Anterior cingulate cortex (tissue), 58 donors: ENCODE measurements around the gene PTMA.

Experiments used
- DNase-seq, 58 donors: peaks; one replicate each; lab custom pipeline; 2025; lab: John Stamatoyannopoulos, UW

The PTMA gene

GRCh38 chr2:231674587-231675338, 33.6 kb upstream of the PTMA start:
- peak in 50 of 58 donors; percentile 18 to 76 (median 46) for DNase-seq

- peak in 1 of 58 donors; percentile 19 for DNase-seq
These were observed 32.1 kb upstream of the PTMA start for GRCh38 chr2:231676243-231676642.

DNA sequence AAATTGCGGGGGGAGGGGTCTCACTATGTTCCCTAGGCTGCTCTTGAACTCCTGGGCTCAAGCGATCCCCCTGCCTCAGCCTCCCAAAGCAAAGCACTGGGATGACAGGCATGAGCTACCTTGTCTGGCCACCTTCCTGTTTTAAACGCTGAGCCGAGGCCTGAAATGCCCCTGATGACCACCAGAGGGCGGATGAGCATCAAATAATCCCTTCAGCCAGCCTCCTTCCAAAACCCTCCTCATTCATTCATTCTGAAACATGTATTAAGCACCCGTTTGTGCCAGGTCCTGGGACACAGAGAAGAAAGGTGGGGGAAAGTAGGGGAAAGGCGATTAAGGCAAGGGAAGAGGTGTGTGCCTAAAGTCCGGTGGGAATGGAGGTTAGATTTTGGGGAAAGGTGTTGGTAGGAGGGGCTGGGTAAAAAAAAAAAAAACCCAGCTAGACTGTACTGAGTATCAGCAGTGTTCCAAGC, 30.7 kb upstream of the PTMA start:
- peak in 54 of 58 donors; percentile 24 to 88 (median 65) for DNase-seq

DNA sequence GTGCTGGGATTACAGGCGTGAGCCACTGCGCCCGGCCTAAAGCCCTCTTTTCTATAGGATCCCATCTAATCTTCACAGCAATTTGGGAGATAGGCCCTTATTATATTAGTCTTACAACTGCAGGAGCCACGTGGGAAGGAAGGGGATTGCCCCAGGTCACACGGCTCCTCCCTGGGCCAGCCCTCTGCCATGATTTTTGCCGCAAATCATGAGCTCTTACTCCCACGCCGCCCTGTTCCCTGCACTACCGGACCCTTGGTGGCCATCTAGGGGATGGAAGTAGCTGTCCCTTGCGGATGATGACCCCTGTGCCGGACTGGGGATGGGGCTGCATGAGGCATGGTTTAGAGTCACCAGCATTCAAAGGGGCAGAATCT, 28.4 kb upstream of the PTMA start:
- no peak for DNase-seq

DNA sequence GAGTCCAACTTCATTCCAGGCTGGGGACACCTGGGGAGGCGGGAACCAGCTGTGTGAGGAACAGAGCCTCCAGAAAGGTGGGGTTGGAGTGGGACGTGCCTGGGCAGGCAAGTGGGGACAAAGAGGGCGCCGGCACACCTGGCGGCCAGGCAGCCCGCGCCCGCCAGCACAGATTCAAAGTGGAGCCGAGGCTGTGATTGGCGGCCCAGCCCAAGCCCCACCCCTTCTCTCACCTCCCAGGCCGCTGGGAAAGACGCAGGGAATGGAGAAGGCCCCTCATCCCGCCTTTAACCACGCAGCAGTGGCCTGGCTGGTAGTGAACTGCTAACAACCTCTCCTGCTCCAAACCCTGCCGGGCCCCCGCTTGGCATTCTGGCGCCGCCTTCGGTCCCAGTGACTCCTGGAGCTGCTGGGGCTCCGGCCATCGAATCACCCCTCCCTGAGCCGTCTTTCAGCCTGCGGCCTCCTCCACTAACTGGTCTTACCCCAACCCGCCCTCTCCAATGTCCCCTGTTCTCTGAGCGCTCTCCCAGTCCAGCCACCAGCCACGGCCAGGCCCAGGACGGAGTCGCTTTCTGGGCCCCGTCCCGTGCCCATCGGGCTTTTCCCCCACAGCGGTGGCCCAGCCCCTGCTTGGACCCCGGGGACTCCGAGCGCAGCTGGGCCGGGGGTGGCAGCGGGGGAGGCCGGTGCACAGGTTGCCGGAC, 27.9 kb upstream of the PTMA start:
- DNase-seq = peak in 1 of 58 donors; percentile 77

GRCh38 chr2:231680992-231681852, 27.1 kb upstream of the PTMA start:
- DNase-seq = peak in 54 of 58 donors; percentile 26 to 88 (median 74)

DNA sequence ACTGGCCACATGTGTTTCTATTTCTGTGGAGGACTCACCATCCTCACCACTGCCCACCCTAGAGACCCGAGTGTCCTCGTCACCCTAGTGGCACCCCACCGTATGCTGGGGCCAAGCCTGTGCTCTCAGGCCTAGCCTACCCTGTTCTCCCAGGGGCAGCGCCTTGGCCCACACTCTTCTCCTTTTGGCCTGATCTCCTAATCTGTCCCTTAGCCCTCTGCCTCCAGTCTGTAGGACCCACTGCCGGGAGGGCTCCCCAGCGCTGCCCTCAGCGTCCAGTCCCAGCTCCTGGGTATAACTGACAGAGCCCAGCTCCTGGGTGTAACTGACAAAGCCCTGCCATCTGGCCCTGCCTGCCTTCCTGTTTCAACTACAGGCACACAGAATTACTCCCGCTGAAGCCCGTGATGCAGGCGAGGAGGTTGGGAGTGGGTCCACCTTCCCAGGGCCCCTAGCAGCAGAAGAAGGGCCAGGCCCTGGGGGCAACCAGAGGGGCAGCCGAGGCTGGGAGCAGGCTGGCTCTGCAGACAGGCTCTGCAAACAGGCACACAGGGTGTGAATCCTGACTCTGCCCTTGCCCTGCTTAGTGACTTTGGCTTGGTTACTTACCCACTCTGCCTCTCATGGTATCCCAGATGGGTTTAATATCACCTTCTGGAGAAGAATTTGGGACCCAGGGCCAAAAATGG, 25.6 kb upstream of the PTMA start:
- DNase-seq = peak in 11 of 58 donors; percentile 21 to 77 (median 45)

DNA sequence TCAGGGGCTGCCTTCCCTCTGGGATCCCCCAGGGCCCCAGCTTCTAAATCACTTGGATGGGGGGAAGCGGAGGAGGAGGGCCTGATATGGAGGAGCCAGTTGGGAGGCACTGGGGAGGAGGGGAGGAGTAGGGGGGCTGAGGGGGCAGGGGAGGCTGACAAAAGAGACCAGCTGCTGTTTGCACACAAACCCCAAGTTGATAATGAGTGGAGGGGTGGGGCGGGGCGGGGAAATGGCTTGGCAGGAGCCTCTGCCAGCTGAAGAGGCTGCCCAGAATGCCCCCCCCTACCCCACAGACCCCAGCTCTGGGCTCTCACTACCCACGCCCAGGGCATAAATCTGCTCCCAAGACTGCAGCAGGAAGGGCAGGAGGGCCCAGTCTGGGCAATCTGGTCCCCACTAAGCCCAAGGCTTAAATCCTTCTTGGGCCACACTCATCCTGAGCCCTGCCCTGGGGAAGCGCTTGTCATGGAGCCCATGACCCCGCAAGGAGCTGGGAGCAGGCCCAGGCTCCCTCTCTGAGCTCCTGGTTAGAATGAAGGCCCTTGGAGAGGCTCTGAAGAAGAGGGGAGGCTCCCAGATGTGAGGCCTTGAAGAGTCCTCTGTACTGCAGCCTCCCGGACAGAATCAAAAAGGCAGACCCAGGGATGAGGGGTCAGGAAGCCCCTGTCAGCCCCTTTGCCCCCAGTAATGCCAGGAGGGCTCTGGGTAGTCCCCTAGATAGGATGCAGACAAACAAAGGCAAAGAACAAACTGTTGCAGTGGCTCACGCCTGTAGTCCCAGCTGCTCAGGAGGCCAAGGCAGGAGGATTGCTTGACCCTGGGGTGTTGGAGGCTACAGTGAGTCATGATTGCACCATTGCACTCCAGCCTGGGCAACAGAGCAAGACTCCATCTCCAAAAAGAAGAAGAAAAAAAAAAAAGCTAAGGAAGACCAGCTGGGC, 24.8 kb upstream of the PTMA start:
- DNase-seq = peak in 42 of 58 donors; percentile 26 to 86 (median 56)

- DNase-seq = peak in 57 of 58 donors; percentile 32 to 93 (median 84)
These were observed 23.8 kb upstream of the PTMA start for GRCh38 chr2:231684314-231685223.

DNA sequence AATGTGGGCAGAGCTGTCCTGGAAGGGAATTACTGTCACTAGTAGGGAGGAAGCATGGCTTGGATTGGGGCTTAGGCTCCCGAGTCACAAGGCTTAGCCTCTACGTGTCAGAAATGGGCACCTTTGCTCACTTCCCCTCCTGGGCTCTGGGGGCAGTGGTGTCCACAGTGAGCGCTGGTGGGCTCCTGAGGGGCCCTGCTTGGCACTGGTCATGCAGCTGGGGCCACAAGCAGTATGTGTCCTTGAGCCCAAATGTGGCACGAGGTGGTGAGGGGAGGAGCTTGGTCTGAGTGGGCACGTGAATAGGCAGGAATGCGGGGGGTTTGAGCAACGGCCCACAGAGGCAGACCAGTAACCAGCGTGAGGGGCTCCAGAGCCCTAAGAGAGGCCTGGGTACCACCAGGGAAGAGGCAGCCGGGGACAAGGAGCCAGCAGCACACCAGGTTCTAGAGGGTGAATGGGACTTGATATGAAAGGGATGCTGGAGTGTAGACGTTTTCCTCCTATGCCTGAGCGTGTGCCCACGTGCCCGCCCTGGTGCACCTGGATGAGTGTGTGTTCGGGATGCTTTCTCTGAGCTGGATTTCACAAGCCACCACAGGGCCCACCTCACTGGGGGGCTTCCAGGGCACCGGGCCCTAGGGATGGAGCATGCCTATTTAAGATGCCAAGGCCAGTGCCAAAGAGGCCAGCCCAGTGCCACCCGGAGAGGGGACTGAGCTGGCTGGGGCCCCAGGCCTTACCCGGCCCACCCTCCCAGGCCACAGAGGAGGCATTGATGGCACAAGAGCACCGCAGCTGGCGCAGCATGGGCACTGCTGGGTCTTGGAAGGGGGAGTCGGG, 22.8 kb upstream of the PTMA start:
- DNase-seq = peak in 53 of 58 donors; percentile 42 to 96 (median 81)

GRCh38 chr2:231686192-231687100, 21.9 kb upstream of the PTMA start:
- no peak for DNase-seq

- peak in 55 of 58 donors; percentile 11 to 89 (median 71) for DNase-seq
These were observed 21.0 kb upstream of the PTMA start for GRCh38 chr2:231687133-231687852.

DNA sequence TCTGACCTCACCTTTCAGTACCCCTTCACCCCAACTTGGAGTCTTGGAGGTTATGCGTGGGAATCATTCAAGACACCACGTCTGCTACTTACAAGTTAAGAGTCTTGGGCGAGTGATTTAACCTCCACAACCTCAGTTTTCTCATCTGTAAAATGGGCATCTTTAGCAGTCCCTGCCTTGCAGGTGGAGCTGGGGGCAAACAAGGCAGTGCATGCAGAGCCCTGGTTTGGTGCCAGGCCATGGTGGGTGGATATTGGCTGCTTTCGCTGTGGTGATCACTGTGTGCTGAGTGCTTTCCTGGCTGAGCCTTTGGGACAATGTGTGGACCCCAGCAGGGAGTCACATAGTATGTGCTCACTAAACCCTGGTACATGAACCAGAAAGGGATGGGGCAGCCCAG, 20.4 kb upstream of the PTMA start:
- DNase-seq = no peak

DNA sequence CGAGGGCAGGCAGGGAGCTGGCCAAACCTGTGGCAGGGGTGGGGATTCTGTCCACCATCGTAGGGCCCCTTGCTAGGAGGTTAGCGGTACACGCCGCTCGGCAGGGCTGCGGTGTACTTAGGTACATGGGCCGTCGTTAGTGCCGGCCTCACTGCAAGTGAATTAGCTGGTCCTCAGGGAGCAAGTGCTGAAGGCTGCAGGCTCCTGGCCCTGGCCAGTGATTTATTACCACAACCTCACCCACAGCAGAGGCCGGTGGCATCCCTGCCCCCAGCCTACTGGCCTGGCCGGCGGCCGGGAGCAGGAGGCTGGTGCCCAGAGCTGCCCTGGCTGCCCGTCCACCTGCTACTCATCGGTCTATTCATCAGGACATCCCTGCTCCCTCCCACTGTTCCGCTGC, 19.6 kb upstream of the PTMA start:
- peak in 9 of 58 donors; percentile 16 to 48 (median 35) for DNase-seq
